Activated CD4-positive, alpha-beta T cell treated with anti-CD3 and anti-CD28 coated beads for 48 hours (primary cell): Measurements from ENCODE around the gene TAF3.

Source experiments
- DNase-seq: peaks from one replicate; pipeline ENCODE4 v3.0.0-alpha.2; 2020

TAF3 gene

GRCh38 chr10:8049045-8049864 is 230.9 kb downstream of the TAF3 start:
- DNase-seq = peak; percentile 49

DNA sequence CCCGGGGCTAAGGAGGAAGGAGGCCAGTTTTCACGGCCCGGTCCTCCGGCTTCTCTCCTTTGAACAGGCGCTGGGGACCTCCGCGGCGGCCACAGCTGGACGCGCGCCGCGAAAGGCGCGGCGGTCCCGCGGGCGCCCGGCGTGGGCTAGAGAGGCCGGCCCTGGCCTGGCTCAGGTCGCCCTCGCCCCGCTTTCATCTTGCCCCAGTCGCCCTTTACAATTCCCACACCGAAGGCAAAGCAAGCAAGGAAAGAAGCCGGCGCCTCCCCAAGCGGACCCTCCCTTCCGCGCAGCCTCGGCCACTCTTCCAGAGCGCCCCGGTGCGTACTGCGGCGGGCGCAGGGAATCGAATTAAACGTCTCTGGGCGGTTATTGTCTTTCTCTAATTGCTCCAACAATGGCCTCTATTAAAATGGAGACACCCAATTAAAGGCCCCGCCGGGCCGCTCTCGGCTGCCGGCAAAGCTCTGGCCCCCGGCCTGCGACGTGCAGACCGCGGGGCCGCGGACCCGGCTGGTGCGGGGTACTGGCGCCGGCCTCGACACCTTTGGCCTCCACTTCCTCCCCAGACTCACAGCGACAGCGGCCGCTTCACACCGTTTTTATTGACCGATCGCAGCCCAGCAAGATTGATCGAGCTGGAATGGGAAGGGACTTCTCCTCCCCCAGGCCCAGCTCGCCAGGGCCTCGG is 231.7 kb downstream of the TAF3 start:
- DNase-seq = peak; percentile 34

- DNase-seq = peak; percentile 61
Observed at GRCh38 chr10:8050556-8051108, 232.3 kb downstream of the TAF3 start.

GRCh38 chr10:8051109-8051821 is 233.0 kb downstream of the TAF3 start:
- DNase-seq = peak; percentile 40

GRCh38 chr10:8051851-8052257 is 233.5 kb downstream of the TAF3 start:
- DNase-seq = peak; percentile 43

DNA sequence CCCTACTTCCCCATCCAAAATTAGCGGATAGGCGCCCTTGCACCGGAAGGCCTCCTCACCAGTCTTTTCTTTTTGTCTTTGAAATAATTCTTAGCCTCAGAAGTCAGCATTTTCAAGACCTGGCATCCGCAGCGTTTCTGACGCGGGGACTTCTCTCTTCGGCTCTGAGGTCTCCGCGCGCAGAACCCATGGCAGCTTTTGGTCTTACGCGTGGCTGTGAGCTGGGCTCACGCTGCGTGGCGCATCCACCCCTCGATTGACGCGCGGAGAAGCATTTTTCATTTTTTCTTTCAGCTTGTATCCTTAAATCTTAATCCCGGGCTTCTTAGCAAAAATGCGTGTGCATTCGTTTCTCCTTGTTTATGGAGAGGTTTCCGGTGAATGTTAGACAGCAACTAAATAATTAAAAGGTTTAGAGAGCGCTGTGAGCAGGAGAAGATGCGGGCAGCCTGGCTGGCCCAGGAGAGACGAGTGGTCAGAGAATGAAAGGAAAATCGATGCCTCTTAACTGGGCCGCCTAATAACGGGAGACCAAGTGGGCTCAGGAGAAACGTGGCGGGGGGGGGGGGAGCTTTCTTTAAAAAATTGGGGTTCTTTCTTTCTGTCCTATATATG is 234.1 kb downstream of the TAF3 start:
- DNase-seq = peak; percentile 58

DNA sequence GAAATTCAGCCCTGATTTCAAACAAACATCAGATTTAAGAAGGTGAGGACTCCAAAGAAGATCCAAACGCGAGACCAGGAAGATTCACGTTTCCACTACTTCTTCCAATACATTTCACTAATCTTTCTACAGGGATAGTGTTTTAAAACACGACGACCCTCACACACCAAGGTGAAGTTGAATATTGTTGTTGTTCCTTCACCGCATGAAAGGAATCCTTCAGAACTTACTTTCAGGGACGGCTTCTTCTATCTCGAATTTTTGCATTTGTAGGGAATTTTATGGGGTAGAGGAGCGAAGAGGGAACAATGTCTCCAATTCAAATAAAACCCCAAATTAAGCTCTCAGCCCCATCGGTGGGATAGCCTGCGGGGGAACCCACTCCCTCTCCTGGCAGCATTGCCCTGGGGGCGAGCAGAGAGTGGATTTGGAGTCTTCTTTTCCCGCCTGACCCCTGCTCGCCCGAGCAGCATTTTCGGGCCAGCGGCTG is 234.7 kb downstream of the TAF3 start:
- no peak for DNase-seq

DNA sequence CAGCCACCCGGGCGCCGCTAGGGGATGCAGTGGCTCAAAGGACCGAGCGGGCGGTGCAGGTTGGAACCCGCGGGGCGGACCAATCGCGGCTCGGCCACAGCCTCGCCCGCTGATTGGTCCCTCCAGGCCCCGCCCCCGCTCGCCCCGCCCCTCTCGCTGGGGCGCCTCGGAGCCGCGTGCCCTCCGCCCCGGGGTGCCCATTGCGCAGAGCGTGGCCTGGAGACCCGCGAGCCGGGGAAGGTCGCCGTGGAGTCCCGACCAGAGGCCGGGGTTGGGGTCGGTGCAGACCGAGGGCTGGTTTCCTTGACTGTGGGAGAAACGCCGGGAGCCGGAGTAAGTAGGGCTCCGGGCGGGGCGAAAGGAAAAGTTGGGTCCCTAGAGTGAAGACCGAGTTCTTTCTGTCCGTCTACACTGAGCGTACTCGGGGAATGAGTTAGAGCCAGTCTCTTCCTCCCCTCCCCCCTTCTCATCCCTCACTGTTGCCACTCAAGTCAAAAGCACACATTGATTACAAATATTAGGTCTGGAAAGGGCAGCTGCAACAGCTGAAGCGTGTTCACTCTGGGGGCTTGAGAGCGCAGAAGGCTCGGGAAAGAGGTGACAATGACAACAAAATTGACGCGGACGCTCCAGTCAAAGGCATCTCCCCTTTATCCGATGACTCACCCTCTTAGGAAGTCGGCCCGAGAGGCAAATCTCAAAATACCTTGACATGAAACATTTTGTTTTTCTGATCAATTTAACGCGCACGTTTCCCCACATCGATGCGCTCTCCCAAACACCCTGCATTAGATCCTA is 235.3 kb downstream of the TAF3 start:
- DNase-seq = peak; percentile 97

DNA sequence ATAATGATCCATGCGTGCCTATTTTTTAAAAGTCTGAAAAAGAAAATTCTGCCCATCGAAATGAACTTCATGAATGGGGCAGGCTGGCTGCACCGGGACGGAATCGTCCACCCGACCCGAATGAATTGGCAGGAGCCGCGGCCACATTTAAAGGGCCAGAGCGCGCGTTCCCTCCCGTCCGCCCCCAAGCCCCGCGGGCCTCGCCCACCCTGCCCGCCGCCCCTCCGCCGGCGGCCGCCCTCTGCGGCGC is 235.9 kb downstream of the TAF3 start:
- no peak for DNase-seq

DNA sequence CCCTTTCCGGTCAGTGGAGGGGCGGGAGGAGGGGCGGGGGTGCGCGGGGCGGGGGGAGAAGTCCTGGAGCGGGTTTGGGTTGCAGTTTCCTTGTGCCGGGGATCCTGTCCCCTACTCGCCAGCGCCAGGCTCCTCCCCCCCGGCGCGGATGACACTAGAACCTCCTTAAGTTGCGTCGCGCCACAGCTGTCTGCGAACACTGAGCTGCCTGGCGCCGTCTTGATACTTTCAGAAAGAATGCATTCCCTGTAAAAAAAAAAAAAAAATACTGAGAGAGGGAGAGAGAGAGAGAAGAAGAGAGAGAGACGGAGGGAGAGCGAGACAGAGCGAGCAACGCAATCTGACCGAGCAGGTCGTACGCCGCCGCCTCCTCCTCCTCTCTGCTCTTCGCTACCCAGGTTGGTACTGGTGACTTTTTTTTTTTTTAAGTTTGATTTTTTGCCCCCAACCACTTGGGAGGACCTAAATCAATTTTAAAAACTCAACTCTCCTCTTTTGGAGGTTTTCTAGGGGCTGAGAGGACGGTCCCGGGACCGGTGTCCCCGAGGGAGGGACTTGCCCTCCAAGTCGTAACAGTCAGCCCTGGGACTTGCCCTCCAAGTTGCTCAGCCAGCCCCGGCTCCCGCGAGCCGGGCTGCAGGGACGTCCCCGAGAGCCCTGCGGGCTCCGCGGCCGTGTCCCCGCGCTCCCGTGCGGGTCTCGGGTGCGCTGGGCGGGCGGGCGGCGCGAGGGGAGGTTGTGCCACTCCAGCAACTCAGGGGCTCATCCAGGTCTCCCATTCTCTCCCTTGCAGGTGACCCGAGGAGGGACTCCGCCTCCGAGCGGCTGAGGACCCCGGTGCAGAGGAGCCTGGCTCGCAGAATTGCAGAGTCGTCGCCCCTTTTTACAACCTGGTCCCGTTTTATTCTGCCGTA is 236.4 kb downstream of the TAF3 start, which contains the start of gene GATA3:
Gene GATA3, plus strand, starts transcription at position 195 of the 914 bp plus-strand sequence. CDS start 968 bp downstream, outside the sequence.
- peak; percentile 90 for DNase-seq

DNA sequence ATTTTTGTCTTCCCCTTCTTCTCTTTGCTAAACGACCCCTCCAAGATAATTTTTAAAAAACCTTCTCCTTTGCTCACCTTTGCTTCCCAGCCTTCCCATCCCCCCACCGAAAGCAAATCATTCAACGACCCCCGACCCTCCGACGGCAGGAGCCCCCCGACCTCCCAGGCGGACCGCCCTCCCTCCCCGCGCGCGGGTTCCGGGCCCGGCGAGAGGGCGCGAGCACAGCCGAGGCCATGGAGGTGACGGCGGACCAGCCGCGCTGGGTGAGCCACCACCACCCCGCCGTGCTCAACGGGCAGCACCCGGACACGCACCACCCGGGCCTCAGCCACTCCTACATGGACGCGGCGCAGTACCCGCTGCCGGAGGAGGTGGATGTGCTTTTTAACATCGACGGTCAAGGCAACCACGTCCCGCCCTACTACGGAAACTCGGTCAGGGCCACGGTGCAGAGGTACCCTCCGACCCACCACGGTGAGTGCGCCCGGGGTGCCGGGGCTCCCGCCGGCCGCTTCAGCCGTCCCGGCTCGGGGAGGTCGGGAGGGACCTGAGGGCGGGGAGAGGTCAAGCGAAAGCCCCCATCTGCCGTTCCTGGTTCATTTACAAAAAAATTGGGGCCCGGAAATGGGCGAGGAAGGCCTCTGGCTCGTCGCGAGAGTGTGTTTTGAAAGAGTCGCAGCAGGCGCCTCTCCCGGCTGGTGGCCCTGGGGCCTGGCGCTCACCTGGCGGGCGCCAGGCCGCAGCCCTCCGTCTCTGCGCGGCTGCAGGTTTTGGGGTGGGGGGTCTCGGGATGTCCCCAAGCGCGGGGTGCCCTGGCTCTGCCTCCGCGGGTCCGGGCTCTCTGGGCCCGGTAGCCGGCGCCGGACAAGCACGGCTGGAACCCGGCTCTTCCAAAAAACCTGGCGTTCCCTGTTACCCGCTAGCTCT is 237.4 kb downstream of the TAF3 start:
- DNase-seq = peak; percentile 48

GRCh38 chr10:8056378-8056777 is 238.1 kb downstream of the TAF3 start:
- no peak for DNase-seq

- peak; percentile 71 for DNase-seq
Observed at GRCh38 chr10:8056871-8057331, 238.6 kb downstream of the TAF3 start.

- no peak for DNase-seq
Observed at GRCh38 chr10:8057636-8058273, 239.4 kb downstream of the TAF3 start.

- peak; percentile 35 for DNase-seq
Observed at GRCh38 chr10:8058274-8059111, 240.2 kb downstream of the TAF3 start.

GRCh38 chr10:8059191-8059936 is 241.1 kb downstream of the TAF3 start:
- no peak for DNase-seq

DNA sequence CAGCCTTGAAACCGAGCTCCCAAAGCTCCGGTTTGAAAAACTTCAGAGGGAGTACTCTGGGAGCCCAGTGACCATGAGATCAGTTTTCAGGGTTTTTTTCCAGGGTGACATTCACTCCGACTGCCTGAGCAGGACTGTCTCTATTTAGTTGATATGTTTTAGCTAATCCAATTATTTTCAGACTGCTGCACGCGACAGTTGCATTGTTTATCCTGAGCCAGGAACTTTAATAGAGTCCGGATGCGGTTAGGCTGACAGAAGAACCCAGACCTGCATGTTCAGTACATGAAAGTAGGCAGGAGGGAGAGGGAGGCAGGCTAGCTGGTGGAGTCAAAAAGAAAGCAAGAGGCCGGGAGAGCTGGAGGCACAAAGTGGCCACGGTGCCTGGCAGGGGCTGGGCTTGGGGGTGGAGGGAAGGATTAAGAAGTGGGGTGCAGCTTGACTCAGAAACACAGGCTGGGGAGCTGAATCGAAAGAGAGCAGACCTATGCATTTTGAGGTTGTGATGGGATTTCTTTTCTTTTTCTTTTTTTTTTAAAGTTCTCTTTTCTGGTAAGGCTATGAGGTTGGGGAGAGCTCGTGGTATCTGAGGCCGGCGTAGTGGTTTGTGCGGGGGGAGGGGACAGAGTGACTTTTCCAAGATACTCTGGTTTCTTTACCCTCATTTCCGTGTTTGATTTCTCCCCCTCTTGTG is 241.9 kb downstream of the TAF3 start:
- DNase-seq = peak; percentile 84
